ENCODE results near the gene CFAP157. TPM values are rescaled to one million over a fixed set of nuclear protein-coding genes. Genes with fewer than 3 reads are reported as not detected.

The CFAP157 gene
- total RNA-seq, 2 experiments from 2014 or later: not detected

Other genes with a start within 250 kb of the CFAP157 start
- 10 to 100 TPM; 18.8 to 19.9 TPM for gene STXBP1, start 94.7 kb upstream of the CFAP157 start, total RNA-seq
- gene PTRH1, start 8.7 kb downstream of the CFAP157 start, total RNA-seq: 10 to 100 TPM; 19.7 to 21.2 TPM
- gene TTC16, start 9.1 kb downstream of the CFAP157 start, total RNA-seq: 1 to 10 TPM; 1.3 to 1.4 TPM
- 10 to 100 TPM; 17.7 to 18.1 TPM for gene TOR2A, start 28.3 kb downstream of the CFAP157 start, total RNA-seq
- 10 to 100 TPM; 20.4 to 21.5 TPM for gene SH2D3C, start 71.7 kb downstream of the CFAP157 start, total RNA-seq
- gene CDK9, start 79.0 kb downstream of the CFAP157 start, total RNA-seq: 10 to 100 TPM; 85.2 to 94.2 TPM
- gene FPGS, start 95.9 kb downstream of the CFAP157 start, total RNA-seq: 10 to 100 TPM; 86.3 to 88.0 TPM
- gene ENG, start 147.7 kb downstream of the CFAP157 start, total RNA-seq: 10 to 100 TPM; 17.7 to 18.8 TPM
- 10 to 100 TPM in 1 of 2 experiments, 1 to 10 TPM in 1; 9.9 to 11.7 TPM for gene AK1, start 170.7 kb downstream of the CFAP157 start, total RNA-seq
- 10 to 100 TPM; 44.5 to 45.1 TPM for gene ST6GALNAC6, start 192.6 kb downstream of the CFAP157 start, total RNA-seq
- gene ST6GALNAC4, start 210.1 kb downstream of the CFAP157 start, total RNA-seq: 10 to 100 TPM; 45.3 to 51.2 TPM
- gene PIP5KL1, start 223.8 kb downstream of the CFAP157 start, total RNA-seq: 1 to 10 TPM; 2.3 to 3.2 TPM
- gene DPM2, start 230.9 kb downstream of the CFAP157 start, total RNA-seq: 10 to 100 TPM; 55.4 to 57.6 TPM

Data from activated naive CD8-positive, alpha-beta T cell treated with anti-CD3 and anti-CD28 coated beads for 36 hours (primary cell).